Activated CD8-positive, alpha-beta memory T cell treated with anti-CD3 and anti-CD28 coated beads for 48 hours (primary cell): ENCODE results near the gene PPP6R2.

Source experiments
- DNase-seq, 3 experiments: peaks; one replicate each; pipeline ENCODE4 v3.0.0-alpha.2; 2020; ENCODE audit warnings: low read depth in 2 of 3, low spot score in 2 of 3

The PPP6R2 gene

GRCh38 chr22:50445880-50446707 lies 103.0 kb downstream of the PPP6R2 start:
- no peak for DNase-seq

- DNase-seq, result no peak
These were observed 103.8 kb downstream of the PPP6R2 start for GRCh38 chr22:50446708-50447575.

GRCh38 chr22:50447576-50448551 lies 104.7 kb downstream of the PPP6R2 start:
- no peak for DNase-seq

- no peak for DNase-seq
These were observed 109.5 kb downstream of the PPP6R2 start for GRCh38 chr22:50452649-50453048.

- DNase-seq, result no peak
These were observed 111.5 kb downstream of the PPP6R2 start for GRCh38 chr22:50454556-50455075.

- no peak for DNase-seq
These were observed 112.1 kb downstream of the PPP6R2 start for GRCh38 chr22:50455201-50455600.

- DNase-seq, result no peak
These were observed 112.9 kb downstream of the PPP6R2 start for GRCh38 chr22:50456026-50456425.

- no peak for DNase-seq
These were observed 113.5 kb downstream of the PPP6R2 start for GRCh38 chr22:50456466-50457234.

GRCh38 chr22:50459016-50459415 lies 115.9 kb downstream of the PPP6R2 start:
- no peak for DNase-seq

- no peak for DNase-seq
These were observed 116.5 kb downstream of the PPP6R2 start for GRCh38 chr22:50459496-50460140.

- DNase-seq, result no peak
These were observed 117.8 kb downstream of the PPP6R2 start for GRCh38 chr22:50460938-50461337.

- no peak for DNase-seq
These were observed 118.4 kb downstream of the PPP6R2 start for GRCh38 chr22:50461536-50461935.

GRCh38 chr22:50461979-50462540 lies 118.9 kb downstream of the PPP6R2 start:
- no peak for DNase-seq

GRCh38 chr22:50463188-50463900 lies 120.2 kb downstream of the PPP6R2 start:
- DNase-seq, result no peak

- DNase-seq, result no peak
These were observed 121.3 kb downstream of the PPP6R2 start for GRCh38 chr22:50464451-50464850.

- DNase-seq, result no peak
These were observed 122.2 kb downstream of the PPP6R2 start for GRCh38 chr22:50465066-50465930.

GRCh38 chr22:50467341-50467740 lies 124.2 kb downstream of the PPP6R2 start:
- DNase-seq, result no peak
